Suppressor macrophage treated with lipopolysaccharide for 1 hour (primary cell): ENCODE data around the gene RPL35.

Source experiments
- DNase-seq, 3 donors: peaks; one replicate each; pipeline ENCODE4 v3.0.0-alpha.2; 2020 to 2022

RPL35 gene

GRCh38 chr9:124818431-124819281 is 43.1 kb downstream of the RPL35 start:
- peak; percentile 16 to 25 (median 21) for DNase-seq

DNA sequence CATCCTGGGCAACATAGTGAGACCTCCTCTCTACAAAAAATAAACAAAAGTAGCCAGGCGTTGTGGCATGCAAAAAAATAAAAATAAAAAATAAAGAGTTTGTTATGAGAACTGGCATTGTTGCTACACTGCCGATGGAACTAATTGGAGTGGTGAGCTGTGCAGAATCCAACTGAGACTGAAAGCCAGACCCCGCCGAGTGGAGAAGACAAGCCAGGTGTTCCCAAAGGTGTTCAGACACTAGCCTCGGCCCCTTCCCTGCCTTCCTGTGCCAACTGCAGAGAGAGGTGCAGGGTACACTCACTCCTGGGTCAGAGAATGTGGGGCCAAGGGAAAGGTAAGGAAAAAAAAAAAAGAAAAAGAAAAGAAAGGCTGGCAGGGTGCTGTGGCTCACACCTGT is 46.2 kb downstream of the RPL35 start:
- no peak for DNase-seq

DNA sequence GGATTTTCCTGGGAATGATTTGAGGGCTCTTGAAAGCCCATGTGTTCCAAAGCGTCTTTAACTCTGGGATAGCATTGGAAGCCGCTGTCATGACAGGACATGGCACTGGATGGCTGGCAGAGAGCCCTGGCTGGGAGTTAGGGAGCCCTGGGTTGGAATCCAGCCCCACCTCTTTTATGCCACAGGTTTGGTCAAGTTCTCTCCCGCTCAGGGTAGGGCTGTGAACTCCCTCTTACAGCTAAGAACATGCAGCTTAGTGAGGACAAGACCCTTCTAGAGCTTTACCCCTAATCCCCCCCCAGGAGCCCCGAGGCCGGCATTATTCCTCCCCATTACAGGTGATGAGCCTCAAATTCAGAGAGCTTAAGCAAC is 47.6 kb downstream of the RPL35 start:
- no peak for DNase-seq

- DNase-seq, result no peak
Measured at GRCh38 chr9:124813501-124814163, 48.1 kb downstream of the RPL35 start.

GRCh38 chr9:124813041-124813440 is 48.7 kb downstream of the RPL35 start:
- DNase-seq, result no peak

GRCh38 chr9:124812441-124812876 is 49.3 kb downstream of the RPL35 start:
- peak; percentile 71 to 82 (median 73) for DNase-seq

DNA sequence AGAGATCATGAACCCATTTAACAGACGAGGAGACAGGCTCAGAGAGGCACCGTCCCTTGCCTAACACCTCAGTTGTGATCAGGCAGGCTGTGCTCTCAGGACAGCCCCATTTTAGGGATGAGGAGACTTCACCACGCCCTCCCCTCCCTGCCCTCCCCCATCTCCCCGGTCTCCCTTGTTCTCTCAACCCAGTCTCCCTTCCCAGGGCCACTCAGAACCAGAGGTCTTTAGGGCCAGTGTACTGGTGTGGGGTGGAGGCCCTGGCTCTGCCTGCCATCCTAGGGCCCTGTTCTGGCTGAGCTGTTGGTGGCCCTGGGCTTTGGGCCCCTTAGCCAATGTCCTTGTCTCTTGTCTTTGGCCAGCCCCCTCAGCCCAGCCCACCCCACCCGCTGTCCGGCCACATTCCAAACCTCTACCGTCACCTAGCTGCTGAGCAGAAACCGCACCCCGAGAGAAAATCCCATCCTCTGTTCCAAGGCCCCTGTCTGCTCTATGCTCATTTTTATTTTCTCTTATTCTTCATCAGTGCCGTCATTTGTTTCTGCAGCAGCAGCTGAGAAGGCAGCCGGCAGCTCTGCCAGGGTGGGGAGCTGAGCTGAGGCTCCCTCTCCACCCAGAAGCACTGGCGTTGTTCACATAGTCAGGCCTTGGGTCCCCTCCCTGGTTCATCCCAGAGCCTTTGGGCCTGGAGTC is 50.9 kb downstream of the RPL35 start:
- DNase-seq, result no peak

GRCh38 chr9:124809741-124810500 is 51.8 kb downstream of the RPL35 start:
- no peak for DNase-seq

DNA sequence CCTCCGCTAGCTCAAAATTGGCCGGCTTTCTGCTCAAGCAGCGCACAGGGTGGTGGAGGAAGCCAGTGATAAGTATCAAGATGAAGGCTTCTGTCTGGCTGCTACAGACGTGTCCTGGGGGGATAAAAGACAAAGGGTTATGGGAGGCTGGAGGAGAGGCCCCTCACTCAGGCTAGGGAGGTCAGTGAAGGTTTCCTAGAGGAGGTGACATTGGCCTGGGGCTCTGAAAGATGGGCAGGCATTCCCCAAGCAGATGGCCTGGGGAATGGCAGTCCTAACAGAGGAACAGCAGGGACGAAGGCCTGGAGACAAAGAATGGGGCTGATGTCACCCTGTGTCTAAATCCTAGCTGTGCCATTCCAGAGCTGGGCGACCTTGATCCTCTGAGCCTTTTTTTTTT is 52.5 kb downstream of the RPL35 start:
- DNase-seq, result no peak

DNA sequence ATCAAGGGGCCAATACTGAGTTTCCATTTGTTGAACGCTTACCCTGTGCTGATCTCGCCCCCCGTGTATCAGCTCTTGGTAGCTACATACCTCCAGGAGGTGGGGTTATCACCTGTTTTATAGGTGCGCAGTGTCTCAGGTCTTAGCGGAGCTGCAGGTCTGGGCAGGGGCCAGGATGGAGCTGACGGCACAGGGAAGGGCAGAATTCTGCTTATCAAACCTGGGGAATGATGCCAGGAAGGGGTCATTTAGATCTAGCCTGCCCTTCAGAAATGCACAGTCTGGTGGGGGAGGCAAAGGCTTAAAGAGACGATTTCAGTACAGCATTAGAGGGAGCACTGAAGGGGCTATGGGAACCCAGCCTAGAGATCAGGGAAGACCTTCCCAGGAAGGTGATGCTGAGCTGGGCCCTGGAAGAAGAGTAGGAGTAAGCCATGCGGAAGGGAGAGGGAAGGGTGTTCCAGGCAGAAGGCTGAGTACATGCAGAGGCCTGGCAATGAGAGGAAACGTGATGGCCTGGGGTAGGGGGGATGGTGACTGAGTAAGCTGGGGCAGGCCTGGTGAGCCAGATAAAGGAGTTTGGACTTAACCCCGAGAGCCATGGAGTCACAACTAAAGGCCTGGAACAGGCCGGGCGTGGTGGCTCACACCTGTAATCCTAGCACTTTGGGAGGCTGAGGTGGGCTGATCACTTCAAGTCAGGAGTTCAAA is 53.4 kb downstream of the RPL35 start:
- no peak for DNase-seq
